Thymus (tissue), 14 donors: Measurements from ENCODE around the gene PKP1. TPM values are rescaled to one million over a fixed set of nuclear protein-coding genes. Genes with fewer than 3 reads are reported as not detected.
"Not testable (repeated sequence)": the region's sequence is repeated elsewhere in the genome, so short reads cannot be mapped to it uniquely, and the experiment has no call there.

Experiments used
- DNase-seq, 9 donors: peaks; one replicate each; pipeline ENCODE4 v3.0.0-alpha.2; 2013; ENCODE audit warnings: low spot score in 9 of 9, low read depth in 6 of 9, missing footprints in 1 of 9
- H3K27ac ChIP-seq, 2 donors: one replicate each; pipeline ENCODE4 v1.5.1; 2013; ENCODE audit warnings: control low read depth in 1 of 2, low read depth in 1 of 2, low read length in 1 of 2, mild to moderate bottlenecking in 1 of 2, moderate library complexity in 1 of 2
- H3K27me3 ChIP-seq, 2 donors: one replicate each; pipeline ENCODE4 v1.5.1; 2013; ENCODE audit warnings: low read length in 1 of 2; ENCODE audit not compliant: control insufficient read depth in 2 of 2, insufficient read depth in 1 of 2
- H3K36me3 ChIP-seq, 2 donors: one replicate each; pipeline ENCODE4 v1.5.1; 2013; ENCODE audit warnings: low read length in 1 of 2, mild to moderate bottlenecking in 1 of 2, moderate library complexity in 1 of 2; ENCODE audit not compliant: control insufficient read depth in 2 of 2, insufficient read depth in 2 of 2
- H3K4me1 ChIP-seq, 2 donors: one replicate each; pipeline ENCODE4 v1.5.1; 2013; ENCODE audit warnings: low read length in 2 of 2; ENCODE audit not compliant: control insufficient read depth in 2 of 2, insufficient read depth in 2 of 2
- H3K4me3 ChIP-seq, 2 donors: one replicate each; pipeline ENCODE4 v1.5.1; 2013; ENCODE audit warnings: low read length in 2 of 2, control low read depth in 1 of 2, mild to moderate bottlenecking in 1 of 2
- H3K9me3 ChIP-seq, 2 donors: one replicate each; pipeline ENCODE4 v1.5.1; 2013; ENCODE audit warnings: low read length in 1 of 2, mild to moderate bottlenecking in 1 of 2; ENCODE audit not compliant: control insufficient read depth in 2 of 2, insufficient read depth in 1 of 2
- WGBS: extraction: QIAGEN DNeasy Blood & Tissue Kit; methylation state at CpG from one replicate; pipeline ENCODE4 v1.1.7; 2013; 5-methylcytosine and 5-hydroxymethylcytosine counted together
- long read RNA-seq, 10 donors: transcript quantifications; one replicate each; lab custom pipeline, GENCODE V29; 2026
- polyA plus RNA-seq: library from polyadenylated mRNA; stranded (reverse); fragments of 200-250 nt; gene quantifications from one replicate; pipeline ENCODE4 v1.2.3, GENCODE V29; 2013
- total RNA-seq: library from RNA; stranded (reverse); fragments of 120-200 nt; gene quantifications from one replicate; pipeline ENCODE4 v1.2.4, GENCODE V29; 2013
- donor health status: healthy.

The PKP1 gene, protein sequence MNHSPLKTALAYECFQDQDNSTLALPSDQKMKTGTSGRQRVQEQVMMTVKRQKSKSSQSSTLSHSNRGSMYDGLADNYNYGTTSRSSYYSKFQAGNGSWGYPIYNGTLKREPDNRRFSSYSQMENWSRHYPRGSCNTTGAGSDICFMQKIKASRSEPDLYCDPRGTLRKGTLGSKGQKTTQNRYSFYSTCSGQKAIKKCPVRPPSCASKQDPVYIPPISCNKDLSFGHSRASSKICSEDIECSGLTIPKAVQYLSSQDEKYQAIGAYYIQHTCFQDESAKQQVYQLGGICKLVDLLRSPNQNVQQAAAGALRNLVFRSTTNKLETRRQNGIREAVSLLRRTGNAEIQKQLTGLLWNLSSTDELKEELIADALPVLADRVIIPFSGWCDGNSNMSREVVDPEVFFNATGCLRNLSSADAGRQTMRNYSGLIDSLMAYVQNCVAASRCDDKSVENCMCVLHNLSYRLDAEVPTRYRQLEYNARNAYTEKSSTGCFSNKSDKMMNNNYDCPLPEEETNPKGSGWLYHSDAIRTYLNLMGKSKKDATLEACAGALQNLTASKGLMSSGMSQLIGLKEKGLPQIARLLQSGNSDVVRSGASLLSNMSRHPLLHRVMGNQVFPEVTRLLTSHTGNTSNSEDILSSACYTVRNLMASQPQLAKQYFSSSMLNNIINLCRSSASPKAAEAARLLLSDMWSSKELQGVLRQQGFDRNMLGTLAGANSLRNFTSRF
- total RNA-seq = 14.1 TPM
- polyA plus RNA-seq = 20.0 TPM
- long read RNA-seq, donor 1 = 0 reads
- long read RNA-seq, donor 2, full-length matches to known transcripts = 9 of 9 reads
- long read RNA-seq, donor 2, partial matches to known transcripts = 0 of 9 reads
- long read RNA-seq, donor 2, other reads (novel, unspliced or antisense) = 0 of 9 reads
- long read RNA-seq, donor 3, full-length matches to known transcripts = 8 of 8 reads
- long read RNA-seq, donor 3, partial matches to known transcripts = 0 of 8 reads
- long read RNA-seq, donor 3, other reads (novel, unspliced or antisense) = 0 of 8 reads
- long read RNA-seq, donor 4, full-length matches to known transcripts = 2 of 2 reads
- long read RNA-seq, donor 4, partial matches to known transcripts = 0 of 2 reads
- long read RNA-seq, donor 4, other reads (novel, unspliced or antisense) = 0 of 2 reads
- long read RNA-seq, donor 5, full-length matches to known transcripts = 7 of 23 reads
- long read RNA-seq, donor 5, partial matches to known transcripts = 16 of 23 reads
- long read RNA-seq, donor 5, other reads (novel, unspliced or antisense) = 0 of 23 reads
- long read RNA-seq, donor 6, full-length matches to known transcripts = 6 of 6 reads
- long read RNA-seq, donor 6, partial matches to known transcripts = 0 of 6 reads
- long read RNA-seq, donor 6, other reads (novel, unspliced or antisense) = 0 of 6 reads
- long read RNA-seq, donor 7, full-length matches to known transcripts = 2 of 2 reads
- long read RNA-seq, donor 7, partial matches to known transcripts = 0 of 2 reads
- long read RNA-seq, donor 7, other reads (novel, unspliced or antisense) = 0 of 2 reads
- long read RNA-seq, donor 8, full-length matches to known transcripts = 2 of 2 reads
- long read RNA-seq, donor 8, partial matches to known transcripts = 0 of 2 reads
- long read RNA-seq, donor 8, other reads (novel, unspliced or antisense) = 0 of 2 reads
- long read RNA-seq, donor 9, full-length matches to known transcripts = 2 of 2 reads
- long read RNA-seq, donor 9, partial matches to known transcripts = 0 of 2 reads
- long read RNA-seq, donor 9, other reads (novel, unspliced or antisense) = 0 of 2 reads
- long read RNA-seq, donor 10, full-length matches to known transcripts = 2 of 11 reads
- long read RNA-seq, donor 10, partial matches to known transcripts = 9 of 11 reads
- long read RNA-seq, donor 10, other reads (novel, unspliced or antisense) = 0 of 11 reads

GRCh38 chr1:201282931-201283829 is at the start of gene PKP1:
TSS of gene PKP1 (plus strand) at chr1:201283506. CDS start at chr1:201283703, 197 bp downstream.
- no peaks in the 10 kb centered on the region for H3K9me3 ChIP-seq
- peak in 2 of 9 donors; percentile 18 to 39 for DNase-seq
- H3K36me3 ChIP-seq = no peaks in the 10 kb centered on the region
- peaks cover 0 to 7% of the 10 kb centered on the region in 2 donors for H3K4me1 ChIP-seq
- H3K27me3 ChIP-seq = peaks cover 26 to 73% of the 10 kb centered on the region in 2 donors
- H3K4me3 ChIP-seq = peak within 1 kb of the TSS; percentile 21 to 25
- 6% methylated on average over 55 of the region's 55 CpGs for WGBS
- peak within 1 kb of the TSS; percentile 37 to 78 for H3K27ac ChIP-seq

- not testable (repeated sequence) for H3K9me3 ChIP-seq, H3K27ac ChIP-seq, H3K4me3 ChIP-seq, DNase-seq, H3K27me3 ChIP-seq, H3K36me3 ChIP-seq, H3K4me1 ChIP-seq
- WGBS = 84% methylated on average over 11 of the region's 11 CpGs
Observed at GRCh38 chr1:201239646-201240045, 43.7 kb upstream of the PKP1 start.

- H3K4me3 ChIP-seq = no peak overlapping the region
- no peak for DNase-seq
- H3K9me3 ChIP-seq = no peaks in the 10 kb centered on the region
- H3K27me3 ChIP-seq = peaks cover 0 to 10% of the 10 kb centered on the region in 2 donors
- H3K4me1 ChIP-seq = no peaks in the 10 kb centered on the region
- no peaks in the 10 kb centered on the region for H3K36me3 ChIP-seq
- H3K27ac ChIP-seq = no peak overlapping the region
- 97% methylated on average over 3 of the region's 3 CpGs for WGBS
Observed at GRCh38 chr1:201240171-201240570, 43.1 kb upstream of the PKP1 start.

- H3K27me3 ChIP-seq = peaks cover 0 to 10% of the 10 kb centered on the region in 2 donors
- H3K4me3 ChIP-seq = no peak overlapping the region
- no peaks in the 10 kb centered on the region for H3K36me3 ChIP-seq
- H3K4me1 ChIP-seq = no peaks in the 10 kb centered on the region
- WGBS = 86% methylated on average over 2 of the region's 2 CpGs
- no peaks in the 10 kb centered on the region for H3K9me3 ChIP-seq
- no peak for DNase-seq
- no peak overlapping the region for H3K27ac ChIP-seq
Observed at GRCh38 chr1:201241736-201242135, 41.6 kb upstream of the PKP1 start.

DNA sequence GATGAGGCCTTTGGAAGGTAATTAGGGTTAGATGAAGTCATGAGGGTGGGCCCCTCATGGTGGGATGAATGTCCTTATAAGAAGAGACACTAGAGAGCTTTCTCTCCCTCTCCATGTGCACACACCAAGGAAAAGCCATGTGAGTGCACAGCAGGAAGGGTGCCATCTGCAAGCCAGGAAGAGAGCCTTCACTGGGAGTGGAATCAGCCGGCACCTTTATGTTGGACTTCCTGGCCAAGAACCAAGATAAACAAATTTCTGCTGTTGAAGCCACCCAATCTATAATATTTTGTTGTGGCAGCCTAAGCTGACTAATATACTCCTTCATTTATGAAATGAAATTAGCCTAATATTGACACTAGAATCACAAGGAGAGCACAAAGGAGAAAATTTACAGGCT is 38.2 kb upstream of the PKP1 start:
- WGBS = 85% methylated on average over 1 of the region's 1 CpG
- peaks cover 0 to 10% of the 10 kb centered on the region in 2 donors for H3K27me3 ChIP-seq
- no peaks in the 10 kb centered on the region for H3K9me3 ChIP-seq

GRCh38 chr1:201248721-201249559 is 34.4 kb upstream of the PKP1 start:
- H3K4me3 ChIP-seq = no peak overlapping the region
- H3K9me3 ChIP-seq = no peaks in the 10 kb centered on the region
- H3K27ac ChIP-seq = no peak overlapping the region
- no peaks in the 10 kb centered on the region for H3K36me3 ChIP-seq
- peaks cover 0 to 7% of the 10 kb centered on the region in 2 donors for H3K27me3 ChIP-seq
- WGBS = 97% methylated on average over 14 of the region's 14 CpGs
- no peaks in the 10 kb centered on the region for H3K4me1 ChIP-seq
- no peak for DNase-seq

More for the DNA sequence above, 38.2 kb upstream of the PKP1 start:
- Histone ChIP-seq H3K4me3 (no peak overlapping the region), H3K4me1 (no peaks in the 10 kb centered on the region), H3K27ac (no peak overlapping the region), H3K36me3 (no peaks in the 10 kb centered on the region)
- DNase-seq = no peak
